LNCaP clone FGC (cell line): ENCODE measurements around the gene AFF1.

Experiments used
- DNase-seq: peaks from one replicate; pipeline ENCODE4 v3.0.0-alpha.2; 2011; ENCODE audit warnings: low read depth
- H3K4me3 ChIP-seq: 2 replicates; pipeline ENCODE4 v1.5.1; 2011; ENCODE audit warnings: mild to moderate bottlenecking, low read depth, low read length, control low read depth
- CTCF ChIP-seq: IDR thresholded peaks from 2 replicates; pipeline ENCODE4 v1.5.1; 2012; ENCODE audit warnings: mild to moderate bottlenecking; ENCODE audit not compliant: control insufficient read depth, insufficient read depth; ENCODE audit errors: extremely low read depth

AFF1 gene

DNA sequence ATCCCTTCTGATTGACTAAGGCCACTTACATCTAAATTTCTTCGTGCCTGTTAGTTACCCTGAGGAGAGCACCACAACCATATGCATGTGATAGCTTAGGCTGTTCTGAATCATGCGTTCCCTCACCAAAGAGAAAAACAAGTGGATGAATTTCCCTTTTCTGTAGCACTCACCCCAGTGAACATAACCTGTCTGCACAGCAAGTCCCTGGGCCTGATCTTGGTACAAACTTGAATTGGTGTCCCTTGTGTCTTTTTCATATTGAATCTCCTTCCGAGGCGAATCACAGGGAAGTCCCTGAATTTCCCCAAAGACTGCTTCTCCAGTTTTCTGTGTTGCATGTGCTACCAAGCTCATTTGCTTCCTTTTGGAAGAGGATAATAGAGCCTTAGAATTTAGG is 185.2 kb downstream of the AFF1 start:
- H3K4me3 ChIP-seq: no peak overlapping the region
- TF ChIP-seq CTCF: no peak
- no peak for DNase-seq

DNA sequence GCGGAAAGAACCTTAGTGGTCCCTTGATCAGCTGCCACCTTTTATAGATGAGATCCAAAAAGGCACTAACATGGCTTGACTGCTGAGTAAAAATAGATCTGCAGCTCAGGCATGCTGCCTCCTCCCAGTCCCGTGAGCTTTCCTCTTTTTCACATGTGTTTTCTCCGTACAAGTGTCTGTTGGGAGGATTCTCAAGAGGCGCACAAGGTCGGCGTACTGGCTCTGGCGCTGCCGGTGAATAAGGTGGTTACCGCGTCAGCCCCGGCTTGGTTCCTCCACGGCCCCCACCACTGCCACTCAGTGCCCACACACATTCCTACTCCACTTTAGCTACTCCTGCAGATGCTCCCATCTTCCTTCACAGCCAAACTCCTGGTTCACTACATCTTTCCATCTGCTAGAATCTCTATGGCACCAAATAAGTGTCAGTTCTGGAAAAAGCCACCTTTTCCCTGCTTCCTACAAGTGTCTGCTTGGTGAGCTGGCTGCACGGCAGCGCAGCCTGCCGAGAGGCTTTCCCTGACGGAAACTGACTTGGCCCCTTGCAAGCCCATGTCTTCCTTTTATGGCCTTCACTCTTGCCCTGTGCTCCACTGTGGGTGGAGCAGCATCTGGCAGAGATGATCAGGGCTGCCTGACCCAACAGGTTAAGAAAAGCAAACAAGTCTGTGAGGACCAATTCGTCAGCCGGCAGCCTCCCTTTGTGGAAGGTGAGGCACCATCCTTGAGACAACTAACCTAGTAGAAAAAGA is 185.8 kb downstream of the AFF1 start:
- no peak for DNase-seq
- H3K4me3 ChIP-seq: no peak overlapping the region
- no peak for TF ChIP-seq CTCF

GRCh38 chr4:87121341-87122065 is 186.7 kb downstream of the AFF1 start:
- TF ChIP-seq CTCF: no peak
- H3K4me3 ChIP-seq: no peak overlapping the region
- DNase-seq: no peak

DNA sequence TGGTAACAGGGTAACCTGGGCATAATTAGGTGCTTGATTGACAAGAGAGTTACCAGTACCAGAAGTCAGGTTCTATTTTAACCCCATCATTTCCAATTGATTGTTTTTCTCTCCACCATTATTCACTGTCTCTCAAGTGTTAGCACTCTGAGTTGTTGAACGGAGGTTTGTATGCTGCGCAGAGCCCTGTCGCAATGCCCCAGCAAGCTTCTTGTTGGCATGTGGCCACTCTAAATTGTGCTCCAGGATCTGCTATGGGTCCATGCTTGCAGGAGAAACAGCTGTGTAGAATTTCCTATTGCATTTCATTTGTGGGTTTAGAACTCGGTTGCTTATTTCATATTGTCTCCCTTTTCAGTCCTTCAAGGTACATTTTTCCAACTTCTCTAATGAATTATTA is 187.4 kb downstream of the AFF1 start:
- no peak for TF ChIP-seq CTCF
- no peak for DNase-seq

DNA sequence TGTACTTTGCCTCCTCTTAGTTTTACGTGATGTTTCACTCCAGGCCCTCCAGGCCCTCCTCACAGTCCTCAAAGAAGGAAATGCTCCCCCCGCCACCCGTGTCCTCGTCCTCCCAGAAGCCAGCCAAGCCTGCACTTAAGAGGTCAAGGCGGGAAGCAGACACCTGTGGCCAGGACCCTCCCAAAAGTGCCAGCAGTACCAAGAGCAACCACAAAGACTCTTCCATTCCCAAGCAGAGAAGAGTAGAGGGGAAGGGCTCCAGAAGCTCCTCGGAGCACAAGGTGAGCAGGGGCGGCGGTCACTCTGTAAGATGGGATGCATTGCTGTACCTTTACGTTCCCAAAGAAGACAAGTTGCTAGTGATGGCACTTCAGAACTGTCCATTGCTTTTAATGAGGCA is 191.2 kb downstream of the AFF1 start:
- no peak for TF ChIP-seq CTCF
- no peak overlapping the region for H3K4me3 ChIP-seq
- no peak for DNase-seq

More for the DNA sequence above, 187.4 kb downstream of the AFF1 start:
- no peak overlapping the region for H3K4me3 ChIP-seq

- no peak for TF ChIP-seq CTCF
- no peak overlapping the region for H3K4me3 ChIP-seq
- DNase-seq: no peak
Measured at GRCh38 chr4:87128006-87128705, 193.3 kb downstream of the AFF1 start.
